ENCODE measurements around the gene NFIX.

DNA sequence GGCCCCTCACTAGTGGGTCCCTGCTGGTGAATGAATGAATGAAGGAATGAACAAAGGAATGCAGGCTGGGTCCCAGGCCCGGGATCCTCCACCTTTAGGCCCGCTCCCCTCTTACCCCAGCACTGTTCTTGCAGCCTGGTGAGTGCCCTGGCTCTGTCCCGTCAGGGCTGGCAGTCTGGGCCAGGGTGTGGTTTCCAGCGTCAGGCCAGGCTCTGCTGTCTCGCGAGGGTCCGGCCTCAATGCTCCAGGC lies 107.1 kb downstream of the NFIX start:
- TF ChIP-seq POLR2A (IDR thresholded peaks at IDR 0.05; ENCODE audit: low read depth, low read length) = no peak
- TF ChIP-seq EZH2 (IDR thresholded peaks at IDR 0.05; ENCODE audit: borderline replicate concordance, low read depth, low read length, severe bottlenecking) = no peak
- TF ChIP-seq, protein P1, sequence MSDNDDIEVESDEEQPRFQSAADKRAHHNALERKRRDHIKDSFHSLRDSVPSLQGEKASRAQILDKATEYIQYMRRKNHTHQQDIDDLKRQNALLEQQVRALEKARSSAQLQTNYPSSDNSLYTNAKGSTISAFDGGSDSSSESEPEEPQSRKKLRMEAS (IDR thresholded peaks at IDR 0.05; ENCODE audit: insufficient read depth, insufficient read length) = no peak
- TF ChIP-seq POLR2AphosphoS5 (IDR thresholded peaks at IDR 0.05; ENCODE audit: insufficient read depth, low read depth, low read length) = no peak
- TF ChIP-seq, protein P2, sequence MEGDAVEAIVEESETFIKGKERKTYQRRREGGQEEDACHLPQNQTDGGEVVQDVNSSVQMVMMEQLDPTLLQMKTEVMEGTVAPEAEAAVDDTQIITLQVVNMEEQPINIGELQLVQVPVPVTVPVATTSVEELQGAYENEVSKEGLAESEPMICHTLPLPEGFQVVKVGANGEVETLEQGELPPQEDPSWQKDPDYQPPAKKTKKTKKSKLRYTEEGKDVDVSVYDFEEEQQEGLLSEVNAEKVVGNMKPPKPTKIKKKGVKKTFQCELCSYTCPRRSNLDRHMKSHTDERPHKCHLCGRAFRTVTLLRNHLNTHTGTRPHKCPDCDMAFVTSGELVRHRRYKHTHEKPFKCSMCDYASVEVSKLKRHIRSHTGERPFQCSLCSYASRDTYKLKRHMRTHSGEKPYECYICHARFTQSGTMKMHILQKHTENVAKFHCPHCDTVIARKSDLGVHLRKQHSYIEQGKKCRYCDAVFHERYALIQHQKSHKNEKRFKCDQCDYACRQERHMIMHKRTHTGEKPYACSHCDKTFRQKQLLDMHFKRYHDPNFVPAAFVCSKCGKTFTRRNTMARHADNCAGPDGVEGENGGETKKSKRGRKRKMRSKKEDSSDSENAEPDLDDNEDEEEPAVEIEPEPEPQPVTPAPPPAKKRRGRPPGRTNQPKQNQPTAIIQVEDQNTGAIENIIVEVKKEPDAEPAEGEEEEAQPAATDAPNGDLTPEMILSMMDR (IDR thresholded peaks at IDR 0.05; ENCODE audit: extremely low read depth in 1 of 2, insufficient read depth in 1 of 2, low read depth in 1 of 2, low read length in 2 of 2) = no peak
- TF ChIP-seq MYC (IDR thresholded peaks at IDR 0.05; ENCODE audit: low read depth, low read length) = no peak

Measured in endothelial cell of umbilical vein (primary cell).